ENCODE results near the gene ZCRB1.

The ZCRB1 gene

DNA sequence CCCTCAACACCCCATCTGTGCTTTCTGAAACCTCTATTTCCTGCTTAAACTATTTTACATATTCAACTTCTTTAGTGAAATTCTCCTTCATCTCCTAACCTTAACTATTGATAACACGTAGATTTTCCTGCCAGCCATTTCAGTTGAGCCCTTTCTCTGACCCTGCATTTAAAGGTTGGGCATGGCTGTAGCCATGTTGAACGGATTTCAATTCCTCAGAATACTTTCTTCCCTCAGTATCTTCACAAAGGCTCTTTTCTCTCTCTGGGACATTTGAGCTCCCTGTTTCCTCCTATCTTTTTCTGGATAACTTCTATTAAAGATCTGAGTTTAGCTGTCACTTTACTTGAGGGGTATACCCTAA lies 1.3 kb upstream of the ZCRB1 start:
- DNase-seq (ENCODE audit: low spot score) = no peak

DNA sequence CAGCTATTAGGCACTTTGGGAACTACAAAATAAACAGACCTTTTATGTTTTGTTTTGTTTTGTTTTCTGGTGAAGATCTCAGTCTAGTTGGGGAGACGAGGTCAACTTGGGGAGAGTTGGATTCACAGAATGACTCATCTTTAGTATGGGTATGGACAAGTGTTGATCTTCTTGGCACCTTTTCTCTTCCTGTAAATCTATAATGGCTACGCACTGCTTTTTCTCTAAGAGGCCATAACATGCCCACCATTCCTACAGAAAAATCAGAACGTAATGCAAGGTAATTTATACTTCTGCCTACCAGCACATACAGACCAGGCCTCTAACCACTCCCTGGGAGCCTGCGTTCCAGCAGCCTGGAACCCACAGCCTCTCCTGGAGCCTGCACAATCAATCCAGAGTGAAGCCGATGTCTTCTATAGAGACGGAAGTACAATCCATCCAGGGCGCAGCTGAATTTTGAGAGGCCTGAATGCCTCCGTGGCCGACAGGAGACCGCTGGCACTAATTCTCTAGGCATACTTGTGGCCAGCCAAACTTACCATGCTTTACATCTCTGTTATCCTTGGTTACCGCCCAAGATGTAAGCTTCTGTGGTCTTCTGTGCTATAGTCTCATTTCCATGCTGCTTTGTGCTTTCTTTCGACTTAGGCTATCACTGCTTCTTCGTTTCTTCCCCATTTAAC lies 790 bp upstream of the ZCRB1 start:
- no peak for DNase-seq (ENCODE audit: low spot score)

DNA sequence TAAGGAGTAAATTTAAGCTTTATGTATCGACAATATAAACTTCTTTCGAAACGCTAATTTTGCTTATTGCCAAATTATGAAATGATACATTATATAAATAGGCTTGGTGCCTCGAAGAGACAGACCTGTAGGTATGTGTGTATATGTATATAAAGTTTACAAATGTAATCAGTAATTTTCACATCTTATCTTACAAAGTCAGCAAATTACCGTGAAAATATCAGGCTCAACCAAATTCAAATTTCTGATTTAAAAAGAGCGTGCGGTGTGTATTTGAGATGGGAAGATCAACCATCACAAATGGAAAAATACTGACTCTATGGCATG lies 605 bp downstream of the ZCRB1 start:
- DNase-seq (ENCODE audit: low spot score) = no peak

DNA sequence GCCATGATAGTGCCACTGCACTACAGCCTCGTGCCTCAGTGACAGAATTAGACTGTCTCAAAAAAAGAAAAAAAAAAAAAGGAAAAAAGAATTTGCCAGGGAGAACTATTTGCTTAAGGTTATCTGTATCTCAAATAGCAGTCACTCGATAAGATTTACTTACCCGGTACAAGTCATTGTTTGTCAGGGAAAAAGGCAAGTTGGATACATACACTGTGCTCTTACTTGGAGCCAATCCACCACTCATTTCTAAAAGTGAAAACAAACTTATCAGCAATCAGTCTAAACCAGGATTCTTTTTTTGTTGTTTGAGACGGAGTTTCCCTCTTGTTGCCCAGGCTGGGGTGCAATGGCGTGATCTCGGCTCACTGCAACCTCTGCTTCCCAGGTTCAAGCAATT lies 2.0 kb downstream of the ZCRB1 start:
- no peak for DNase-seq (ENCODE audit: low spot score)

DNA sequence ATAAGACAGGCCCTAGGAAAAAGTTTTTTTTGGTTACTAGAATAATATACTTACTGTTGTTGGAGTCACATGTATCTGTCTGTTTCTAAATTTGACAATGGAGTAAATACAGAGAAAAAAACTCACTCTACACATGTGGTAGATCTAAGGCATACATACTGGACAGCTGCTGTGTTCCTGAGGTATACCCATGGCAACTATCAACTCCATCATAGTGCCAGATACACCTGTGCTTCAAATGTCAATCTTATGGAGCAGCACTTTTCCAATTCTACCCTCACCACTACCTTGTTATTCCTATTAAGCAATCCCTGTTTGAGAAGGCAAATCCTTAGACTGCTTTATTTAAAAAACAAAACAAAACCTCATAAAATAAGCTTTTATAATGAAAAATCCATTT lies 3.3 kb downstream of the ZCRB1 start:
- DNase-seq (ENCODE audit: low spot score) = no peak

DNA sequence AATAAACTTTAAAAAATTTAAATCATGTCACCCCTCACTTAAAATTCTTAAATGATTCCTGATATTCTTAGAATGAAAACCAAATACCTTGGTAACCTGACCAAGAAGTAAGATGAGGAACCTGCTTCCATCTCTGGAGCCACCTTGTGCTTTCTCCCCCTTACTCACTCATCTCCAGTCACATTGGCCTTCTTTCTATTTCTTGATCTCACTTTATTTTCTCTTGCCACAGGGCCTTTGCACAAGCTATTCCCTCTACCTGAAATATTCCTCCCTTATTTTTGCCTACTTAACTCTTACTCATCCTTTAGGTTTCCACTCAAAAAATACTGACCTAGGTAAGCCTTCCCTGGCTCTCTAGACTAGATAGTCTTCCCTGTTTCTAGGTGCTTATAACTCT lies 5.1 kb downstream of the ZCRB1 start:
- no peak for DNase-seq (ENCODE audit: low spot score)

DNA sequence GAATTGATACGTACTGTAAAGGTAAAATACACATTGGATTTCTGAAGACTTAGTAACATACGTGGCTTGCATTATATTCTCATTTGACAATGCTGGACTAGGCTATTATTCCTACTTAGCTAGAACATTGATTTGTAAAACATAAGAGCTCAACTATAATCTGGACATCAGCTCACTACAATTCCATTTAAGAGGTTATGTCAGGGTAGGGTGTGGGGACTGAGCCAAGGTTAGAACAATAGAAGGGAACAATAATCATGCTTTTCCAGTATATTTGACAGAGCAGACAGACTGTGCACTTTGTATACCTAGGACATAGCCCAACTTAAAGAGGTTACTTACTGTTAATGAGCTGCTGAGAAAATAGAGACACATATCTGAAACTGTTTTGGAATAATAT lies 10.8 kb downstream of the ZCRB1 start:
- no peak for DNase-seq (ENCODE audit: low spot score)

DNA sequence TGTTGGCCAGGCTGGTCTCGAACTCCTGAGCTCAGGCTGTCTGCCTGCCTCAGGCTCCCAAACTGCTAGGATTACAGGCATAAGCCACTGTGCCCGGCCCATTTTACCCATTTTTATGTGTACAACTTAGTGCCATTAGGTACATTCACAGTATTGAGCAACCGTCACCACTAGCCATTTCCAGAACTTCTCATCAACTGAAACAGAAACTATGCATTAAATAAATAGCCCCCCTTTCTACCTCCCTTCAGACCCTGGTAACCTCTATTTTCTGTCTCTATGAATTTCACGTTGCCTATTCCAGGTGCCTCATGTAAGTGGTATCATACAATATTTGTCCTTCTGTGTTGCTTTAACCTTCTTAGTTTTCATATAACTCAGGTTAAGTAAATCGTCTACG lies 15.9 kb downstream of the ZCRB1 start:
- no peak for DNase-seq (ENCODE audit: low spot score)

DNA sequence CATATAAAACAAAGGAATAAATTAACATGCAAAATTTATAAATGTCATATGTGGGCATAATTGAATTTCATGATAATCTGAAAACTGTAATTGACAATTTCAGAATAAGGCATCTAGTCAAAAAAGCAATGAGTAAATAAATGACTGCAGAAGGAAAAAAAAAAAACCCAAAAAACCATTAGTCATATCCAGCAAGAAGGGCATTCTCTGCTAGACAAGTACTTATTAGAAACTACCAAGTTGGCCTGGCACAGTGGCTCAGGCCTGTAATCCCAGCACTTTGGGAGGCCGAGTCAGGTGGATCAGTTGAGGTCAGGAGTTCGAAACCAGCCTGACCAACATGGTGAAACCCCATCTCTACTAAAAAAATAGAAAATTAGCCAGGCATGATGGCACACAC lies 17.5 kb downstream of the ZCRB1 start:
- no peak for DNase-seq (ENCODE audit: low spot score)

DNA sequence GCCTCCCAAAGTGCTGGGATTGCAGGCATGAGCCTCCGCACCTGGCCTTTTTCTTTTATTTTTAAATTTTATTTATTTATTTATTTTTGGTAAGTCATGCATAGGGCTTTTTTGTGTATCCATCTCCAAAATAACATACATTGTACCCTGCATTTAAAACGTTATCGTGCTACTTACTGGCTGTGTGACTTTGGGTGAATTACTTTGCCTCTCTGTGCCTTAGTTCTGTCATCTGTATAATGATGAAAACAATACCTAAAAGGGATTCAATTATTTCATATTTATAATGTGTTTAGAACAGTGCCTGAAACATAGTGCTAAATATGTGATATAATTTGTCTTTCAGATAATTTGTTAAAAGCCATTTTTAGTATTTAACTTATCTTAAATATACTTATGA lies 19.6 kb downstream of the ZCRB1 start:
- DNase-seq (ENCODE audit: low spot score) = no peak

DNA sequence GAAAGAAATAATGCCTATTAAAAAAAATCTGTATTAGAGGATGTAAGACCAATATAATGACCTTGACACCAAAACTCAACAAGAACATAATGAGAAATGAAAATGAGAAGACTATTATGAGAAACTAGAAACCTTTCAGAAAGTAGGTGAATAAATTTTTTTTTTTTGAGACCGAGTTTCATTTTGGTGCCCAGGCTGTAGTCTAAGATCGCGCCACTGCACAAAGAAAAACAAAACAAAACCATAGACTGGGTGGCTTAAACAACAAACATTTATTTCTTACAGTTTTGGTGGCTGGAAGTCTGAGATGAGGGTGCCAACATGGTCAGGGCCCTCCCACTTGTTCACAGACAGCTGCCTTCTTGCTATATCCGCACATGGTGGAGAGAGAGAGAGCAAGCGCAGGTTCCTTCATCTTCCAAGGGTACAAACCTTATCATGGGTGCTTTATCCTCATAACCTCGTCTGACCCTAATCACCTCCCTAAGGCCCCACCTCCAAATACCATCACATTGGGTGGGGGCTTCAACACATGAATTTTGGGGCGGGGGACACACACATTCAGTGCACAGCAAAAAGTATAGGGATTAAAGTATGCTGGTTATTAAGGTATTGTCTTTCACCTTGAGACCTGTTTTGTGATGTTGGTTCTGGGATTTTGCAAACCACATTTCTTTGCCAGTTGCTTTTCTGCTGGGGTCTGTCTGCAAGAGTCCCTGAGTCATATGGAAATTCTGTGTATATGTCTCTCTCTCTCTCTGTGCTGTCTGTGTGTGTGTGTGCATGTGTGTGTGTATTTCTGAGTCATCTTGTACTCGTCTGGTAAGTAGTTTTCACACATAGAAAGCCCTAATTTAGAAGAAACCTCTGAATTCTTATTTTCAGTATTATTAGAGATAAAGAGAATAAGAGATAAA lies 26.2 kb downstream of the ZCRB1 start:
- no peak for DNase-seq (ENCODE audit: low spot score)

DNA sequence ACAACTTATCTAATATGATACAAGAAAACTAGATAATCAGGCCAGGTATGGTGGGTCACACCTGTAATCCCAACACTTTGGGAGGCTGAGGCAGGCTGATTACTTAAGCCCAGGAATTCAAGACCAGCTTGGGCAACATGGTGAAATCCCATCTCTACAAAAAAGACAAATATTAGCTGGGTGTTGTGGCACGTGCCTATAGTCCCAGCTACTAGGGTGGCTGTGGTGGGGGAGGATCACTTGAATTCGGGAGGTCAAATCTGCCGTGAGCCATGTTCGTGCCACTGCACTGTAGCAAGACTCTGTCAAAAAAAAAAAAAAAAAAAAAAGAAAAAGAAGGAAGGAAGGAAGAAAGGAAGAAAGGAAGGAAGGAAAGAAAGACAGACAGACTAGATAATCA lies 27.0 kb downstream of the ZCRB1 start:
- no peak for DNase-seq (ENCODE audit: low spot score)

DNA sequence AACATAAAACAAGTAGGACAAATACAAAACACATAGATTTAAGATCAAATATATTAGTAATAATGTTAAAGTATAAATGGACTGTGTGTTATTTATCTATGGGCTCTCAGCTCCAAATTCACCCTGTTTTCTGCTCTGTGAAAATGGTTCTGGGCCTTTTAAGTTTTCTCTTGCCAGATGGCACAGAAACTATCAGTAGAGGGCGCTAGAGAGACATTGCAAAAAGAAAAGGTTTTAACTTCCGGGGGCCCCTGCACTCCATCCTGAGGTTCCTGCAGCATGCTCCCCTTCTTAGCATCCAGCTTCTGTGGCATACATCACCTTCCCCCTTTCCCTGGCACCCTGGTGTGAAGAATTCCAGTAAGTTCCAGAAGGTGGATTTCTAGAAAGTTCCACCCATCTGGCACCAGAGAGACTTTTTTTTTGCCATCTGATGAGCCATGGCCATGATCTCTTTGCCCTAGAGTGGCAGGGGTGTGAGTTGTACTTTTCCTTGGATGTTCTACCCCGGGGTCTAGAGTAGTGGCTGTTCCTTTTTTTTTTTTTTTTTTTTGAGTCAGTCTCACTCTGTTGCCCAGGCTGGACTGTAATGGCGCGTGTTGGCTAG lies 29.3 kb downstream of the ZCRB1 start:
- DNase-seq (ENCODE audit: low spot score) = no peak

DNA sequence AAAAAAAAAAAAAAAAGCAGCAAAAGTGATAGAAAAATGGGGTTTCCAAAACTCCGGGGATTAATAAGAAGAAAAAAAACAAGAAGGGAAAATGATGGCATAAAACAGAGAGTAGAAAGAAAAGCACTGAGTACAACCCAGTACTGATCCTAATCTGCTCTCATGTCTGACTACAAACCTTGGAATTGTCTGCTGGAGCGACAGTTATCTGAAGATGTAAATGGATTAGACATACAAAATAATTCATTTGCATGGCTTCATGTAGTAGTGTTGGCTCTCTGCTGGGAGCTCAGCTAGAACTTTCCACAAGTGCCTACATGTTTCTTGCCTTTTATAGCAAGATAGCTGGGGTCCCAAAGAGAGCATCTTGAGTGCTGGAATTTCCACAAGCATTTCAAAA lies 34.2 kb downstream of the ZCRB1 start:
- no peak for DNase-seq (ENCODE audit: low spot score)

DNA sequence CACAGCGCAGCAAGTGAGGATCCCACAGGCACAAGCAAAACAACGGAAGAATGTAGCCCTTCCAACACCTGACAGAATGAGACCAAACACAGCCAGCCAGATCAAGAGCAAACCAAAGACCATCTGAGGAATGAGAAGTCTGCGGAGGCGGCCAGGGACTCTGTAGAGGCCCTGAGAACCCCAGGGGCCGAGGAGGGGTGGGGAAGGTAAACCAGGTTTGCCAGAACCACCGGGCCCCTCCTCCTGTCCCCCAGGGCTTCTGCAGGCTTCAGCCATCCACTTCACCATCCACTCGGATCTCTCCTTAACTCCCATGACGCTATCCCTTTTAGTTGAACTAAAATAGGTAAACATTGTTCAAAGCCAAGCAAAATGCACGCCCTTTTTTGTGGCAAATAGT lies 37.4 kb downstream of the ZCRB1 start:
- DNase-seq (ENCODE audit: low spot score) = no peak

DNA sequence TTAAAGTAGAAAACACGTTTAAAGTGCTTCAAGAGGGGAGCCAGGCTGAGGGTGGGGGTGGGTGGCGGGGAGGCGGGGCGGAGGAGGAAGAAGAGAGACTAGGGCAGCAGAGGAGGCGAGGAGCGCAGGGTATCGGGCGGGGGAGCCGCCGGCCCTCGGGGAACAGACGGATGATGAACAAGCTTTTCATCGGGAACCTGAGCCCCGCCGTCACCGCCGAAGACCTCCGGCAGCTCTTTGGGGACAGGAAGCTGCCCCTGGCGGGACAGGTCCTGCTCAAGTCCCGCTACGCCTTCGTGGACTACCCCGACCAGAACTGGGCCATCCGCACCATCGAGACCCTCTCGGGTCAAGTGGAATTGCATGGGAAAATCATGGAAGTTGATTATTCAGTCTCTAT lies 39.2 kb downstream of the ZCRB1 start:
- DNase-seq (ENCODE audit: low spot score) = no peak

DNA sequence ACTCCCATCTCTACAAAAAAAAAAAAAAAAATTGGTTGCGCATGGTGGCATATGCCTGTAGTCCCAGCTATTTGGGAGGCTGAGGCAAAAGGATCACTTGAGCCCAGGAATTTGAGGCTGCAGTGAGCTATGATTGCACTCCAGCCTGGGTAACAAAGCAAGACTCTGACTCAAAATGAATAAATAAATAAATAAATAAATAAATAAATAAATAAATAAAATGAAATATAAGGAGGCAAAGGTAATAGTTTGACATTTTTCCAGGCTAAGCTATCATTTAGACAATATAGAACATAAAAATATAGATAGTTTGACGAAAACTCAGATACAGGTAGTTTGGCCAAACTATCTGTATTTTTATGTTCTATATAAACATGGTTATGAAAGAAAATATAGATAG lies 40.5 kb downstream of the ZCRB1 start:
- DNase-seq (ENCODE audit: low spot score) = no peak

DNA sequence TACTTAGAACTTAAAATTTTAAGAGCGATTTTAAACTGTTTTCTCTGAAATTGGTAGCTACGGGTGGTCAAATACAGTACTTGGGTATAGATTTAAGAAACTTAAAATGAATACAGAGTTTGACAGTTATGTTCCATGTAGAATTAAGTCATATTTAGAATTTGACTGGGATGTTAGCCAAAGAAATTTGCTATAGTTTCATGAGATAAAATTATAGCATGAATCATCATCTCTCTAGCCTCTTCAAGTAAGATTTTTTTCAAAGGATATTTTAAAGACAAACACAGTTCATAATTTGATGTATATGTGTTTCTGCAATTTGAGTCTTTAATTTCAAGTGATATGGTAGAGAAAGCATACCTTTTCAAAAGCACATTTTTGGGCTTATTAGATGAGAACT lies 41.0 kb downstream of the ZCRB1 start:
- DNase-seq (ENCODE audit: low spot score) = no peak

DNA sequence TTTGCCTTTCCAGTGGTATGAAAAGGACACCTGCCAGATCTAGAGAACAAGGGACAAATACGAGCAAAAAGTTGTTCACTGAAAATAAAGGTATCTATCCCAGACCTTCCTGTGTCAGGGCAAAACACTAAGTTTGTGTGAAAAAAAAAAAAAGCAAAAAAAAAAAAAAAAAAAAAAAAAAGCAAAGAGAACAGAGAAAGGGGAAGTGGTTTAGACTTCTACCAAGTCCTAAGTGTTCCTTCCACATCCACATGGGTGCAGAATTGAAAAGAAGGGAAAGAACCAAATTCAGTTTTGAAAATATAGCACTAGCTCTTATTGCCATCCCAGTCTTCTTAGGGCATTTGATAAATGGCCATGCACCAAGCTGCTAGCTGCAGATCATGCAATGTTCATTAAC lies 41.7 kb downstream of the ZCRB1 start:
- DNase-seq (ENCODE audit: low spot score) = no peak

DNA sequence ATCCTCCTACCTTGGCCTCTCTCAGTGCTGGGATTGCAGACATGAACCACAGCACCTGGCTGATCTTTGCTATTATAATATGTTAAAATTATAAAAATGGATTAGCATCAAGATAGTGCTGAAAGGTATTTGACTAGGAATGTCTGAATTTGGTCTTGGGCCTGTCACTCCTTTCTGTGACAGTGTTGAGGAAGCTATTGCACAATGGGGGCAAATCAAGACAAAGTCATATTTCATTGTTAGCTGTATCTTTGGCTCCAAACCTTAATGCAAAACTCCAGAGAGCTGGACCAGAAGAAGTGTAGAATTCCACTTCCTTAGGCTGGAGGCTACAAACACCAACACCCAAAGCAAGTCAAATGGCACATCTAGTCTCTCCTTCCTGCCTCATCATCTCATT lies 42.2 kb downstream of the ZCRB1 start:
- no peak for DNase-seq (ENCODE audit: low spot score)

DNA sequence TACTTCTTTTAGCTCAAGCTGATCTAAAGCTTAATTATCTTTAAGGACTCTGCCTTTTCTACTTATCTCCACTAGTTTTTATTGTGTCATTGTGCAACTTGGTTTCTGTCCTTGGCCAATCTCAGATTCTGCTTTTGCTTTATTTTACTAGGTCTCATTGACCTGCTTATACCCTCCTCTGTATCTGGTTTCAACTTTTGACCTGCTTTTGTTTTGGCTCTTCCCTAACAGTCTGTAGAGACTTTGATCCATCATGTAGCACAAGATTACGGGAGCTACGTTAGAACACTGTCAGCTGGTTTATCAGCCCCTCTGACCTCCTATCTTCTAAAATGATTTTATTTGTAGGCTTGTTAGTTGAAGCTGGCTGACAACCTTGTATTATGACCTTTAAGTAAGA lies 43.6 kb downstream of the ZCRB1 start:
- peak; percentile 71 for DNase-seq (ENCODE audit: low spot score)

DNA sequence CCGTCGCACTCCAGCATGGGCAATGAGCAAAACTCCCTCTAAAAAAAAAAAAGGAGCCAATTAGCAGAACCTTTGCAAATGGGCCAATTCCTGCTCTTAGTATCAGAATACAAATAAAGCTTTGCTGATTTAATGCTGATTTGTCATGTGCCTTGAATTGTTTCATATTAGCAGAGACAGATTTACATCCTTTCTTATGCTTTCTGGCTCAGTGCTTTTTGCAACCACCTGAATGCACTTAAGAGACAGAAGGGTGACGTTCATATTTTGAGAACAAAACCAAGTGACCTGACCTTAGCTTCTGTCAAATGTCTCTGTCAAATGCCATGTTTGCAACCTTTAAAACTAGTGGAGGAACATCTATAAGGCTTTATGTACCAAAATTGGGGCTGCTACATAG lies 44.0 kb downstream of the ZCRB1 start:
- DNase-seq (ENCODE audit: low spot score) = no peak

DNA sequence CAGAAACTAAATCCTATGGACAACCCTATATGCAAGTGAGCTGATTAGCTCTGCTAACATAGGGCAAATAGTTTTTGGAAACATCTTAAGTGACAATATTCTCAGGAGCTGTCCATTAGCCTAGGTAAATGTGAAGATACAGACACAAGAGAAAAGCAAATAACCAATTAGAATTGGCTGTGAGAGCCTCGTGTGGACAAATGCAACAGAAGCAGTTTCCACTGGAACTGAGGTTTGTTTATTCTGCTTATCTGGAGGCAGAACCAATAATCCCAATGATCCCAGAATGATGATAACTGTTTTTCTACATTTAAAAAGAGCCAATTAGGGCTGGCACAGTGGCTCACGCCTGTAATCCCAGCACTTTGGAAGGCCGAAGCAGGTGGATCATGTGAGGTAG lies 44.6 kb downstream of the ZCRB1 start:
- DNase-seq (ENCODE audit: low spot score) = peak; percentile 71

DNA sequence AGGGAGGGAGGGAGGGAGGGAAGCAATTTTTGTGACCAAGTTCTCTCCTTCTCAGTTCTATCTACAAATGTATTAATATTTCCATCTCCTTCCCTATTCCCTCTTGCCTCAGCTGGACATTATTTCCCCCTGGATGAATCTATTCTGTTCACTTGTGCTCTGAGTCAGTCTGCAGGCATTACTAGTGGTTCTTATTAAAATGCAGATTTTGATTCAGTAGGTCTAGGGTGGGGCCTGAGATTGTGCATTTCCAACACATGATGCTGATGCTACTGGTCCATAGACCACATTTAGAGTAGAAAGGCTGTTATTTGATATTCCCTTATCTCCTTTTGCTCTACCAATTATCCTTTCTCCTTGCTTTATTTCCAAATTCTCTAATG lies 47.8 kb downstream of the ZCRB1 start:
- no peak for DNase-seq (ENCODE audit: low spot score)
